AG08396 (cell line): ENCODE results near the gene MYCBP2.

ENCODE experiments used
- DNase-seq: peaks from one replicate; pipeline ENCODE4 v3.0.0; 2012; ENCODE audit warnings: low spot score, mixed read lengths

MYCBP2 gene

DNA sequence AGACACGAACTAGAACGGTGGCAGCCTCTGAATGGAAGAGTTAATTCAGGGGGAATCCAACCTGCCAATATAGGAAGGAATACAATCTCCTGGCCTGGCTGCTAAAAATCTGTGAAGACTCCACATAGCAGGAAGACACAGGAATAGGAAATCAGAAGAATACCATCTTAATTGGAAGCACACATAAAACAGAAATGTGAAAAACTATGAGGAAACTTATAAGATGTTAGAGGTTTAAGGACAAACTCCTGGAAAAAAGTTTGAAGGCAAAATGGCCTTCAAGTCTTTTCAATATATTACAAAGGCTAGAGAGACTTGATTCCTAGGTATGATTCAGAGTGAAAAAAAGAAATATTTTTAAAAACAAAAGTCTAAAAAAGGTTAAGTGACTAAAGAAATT, 221.8 kb downstream of the MYCBP2 start:
- no peak for DNase-seq

DNA sequence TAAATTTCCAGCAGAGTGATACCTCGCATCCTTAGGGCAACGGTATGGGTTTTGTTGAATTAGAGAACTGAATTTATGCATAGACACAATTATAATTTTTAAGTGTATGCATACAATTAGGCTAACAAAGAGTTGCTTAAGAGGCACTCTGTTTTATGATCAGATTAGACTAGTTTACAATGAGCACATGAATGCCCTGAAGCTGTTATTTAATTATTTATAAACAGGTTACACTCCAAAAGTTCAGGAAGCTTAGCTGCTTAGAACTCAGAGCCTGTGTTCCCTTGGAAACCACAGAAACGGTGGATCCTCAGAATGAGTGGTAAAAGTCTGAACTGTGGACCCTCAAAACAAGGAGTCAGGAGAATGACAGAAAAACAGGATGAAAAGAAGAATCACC, 227.5 kb downstream of the MYCBP2 start:
- no peak for DNase-seq

DNA sequence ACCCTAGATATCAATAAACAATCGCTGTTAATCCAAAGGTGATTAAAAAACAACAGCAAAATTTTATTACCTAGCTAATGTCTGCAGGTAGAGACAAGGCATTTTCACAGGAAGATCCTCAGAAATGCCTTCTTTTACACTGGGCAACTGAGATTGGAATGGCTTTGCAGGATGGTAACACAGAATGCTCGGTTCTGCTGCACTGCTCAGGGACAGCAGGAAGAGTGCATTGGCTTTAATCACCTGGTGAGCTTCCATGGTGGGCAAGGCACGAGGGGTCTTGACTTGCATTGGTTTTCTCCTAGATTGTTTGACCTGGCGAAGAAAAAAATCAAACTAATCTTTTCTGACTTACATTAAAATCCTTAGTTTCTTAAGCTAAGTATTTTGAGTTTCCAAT, 231.6 kb downstream of the MYCBP2 start:
- no peak for DNase-seq

GRCh38 chr13:77094773-77095172, 232.1 kb downstream of the MYCBP2 start:
- no peak for DNase-seq

GRCh38 chr13:77093735-77094134, 233.2 kb downstream of the MYCBP2 start:
- DNase-seq = no peak

- DNase-seq = no peak
Observed at GRCh38 chr13:77084755-77085154, 242.1 kb downstream of the MYCBP2 start.

GRCh38 chr13:77079902-77080413, 246.9 kb downstream of the MYCBP2 start:
- DNase-seq = no peak

DNA sequence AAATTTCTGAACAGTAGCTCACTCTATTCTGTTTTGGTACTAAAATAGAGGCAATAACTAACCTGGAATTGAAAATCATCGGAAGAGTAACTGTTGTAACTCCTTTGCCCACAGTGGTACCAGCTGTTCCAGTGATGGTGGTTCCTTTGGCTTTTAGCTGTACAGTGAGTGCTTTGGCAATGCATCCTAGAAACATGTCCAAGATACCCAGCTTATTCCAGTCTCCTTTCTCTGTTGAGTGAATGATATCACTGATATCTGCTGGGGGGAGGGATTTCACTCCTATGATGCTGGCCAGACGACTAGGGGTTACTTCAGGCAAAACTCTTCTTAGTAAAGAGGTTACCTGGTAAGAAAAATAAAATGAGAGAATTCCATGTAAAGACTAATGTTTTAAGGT, 259.4 kb downstream of the MYCBP2 start:
- no peak for DNase-seq

DNA sequence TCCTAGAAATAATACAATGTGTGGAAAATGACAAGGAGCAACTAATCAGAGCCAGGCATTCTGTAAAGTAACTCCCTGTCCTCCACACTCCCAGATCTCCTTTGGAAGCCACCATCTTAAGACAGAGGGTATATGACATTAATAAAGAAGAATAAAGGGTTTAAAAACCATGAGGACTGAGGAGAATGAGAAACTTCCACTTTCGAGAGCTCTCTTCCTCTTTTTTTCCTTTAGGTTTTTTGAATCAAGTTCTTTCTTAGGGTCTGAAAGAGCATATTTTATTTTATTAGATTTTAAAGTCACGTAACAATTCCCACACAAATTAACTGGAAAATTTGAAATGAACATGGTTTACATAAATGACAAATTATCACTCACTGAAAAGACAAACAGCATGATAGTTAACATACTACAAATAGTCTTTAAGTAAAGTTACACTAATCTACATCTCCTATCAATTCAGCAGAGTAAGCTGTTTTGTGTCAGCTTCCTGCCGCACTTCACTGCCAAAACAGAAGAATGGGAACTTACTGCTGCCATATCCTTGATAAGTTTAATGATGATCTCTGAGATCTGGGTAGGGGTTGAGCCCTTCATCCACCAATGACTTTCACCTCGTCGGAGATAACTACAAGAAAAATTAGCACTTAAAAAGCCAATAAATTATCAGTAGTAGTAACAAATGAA, 261.3 kb downstream of the MYCBP2 start:
- no peak for DNase-seq

GRCh38 chr13:77062097-77062496, 264.8 kb downstream of the MYCBP2 start:
- no peak for DNase-seq

GRCh38 chr13:77061362-77061761, 265.5 kb downstream of the MYCBP2 start:
- no peak for DNase-seq

DNA sequence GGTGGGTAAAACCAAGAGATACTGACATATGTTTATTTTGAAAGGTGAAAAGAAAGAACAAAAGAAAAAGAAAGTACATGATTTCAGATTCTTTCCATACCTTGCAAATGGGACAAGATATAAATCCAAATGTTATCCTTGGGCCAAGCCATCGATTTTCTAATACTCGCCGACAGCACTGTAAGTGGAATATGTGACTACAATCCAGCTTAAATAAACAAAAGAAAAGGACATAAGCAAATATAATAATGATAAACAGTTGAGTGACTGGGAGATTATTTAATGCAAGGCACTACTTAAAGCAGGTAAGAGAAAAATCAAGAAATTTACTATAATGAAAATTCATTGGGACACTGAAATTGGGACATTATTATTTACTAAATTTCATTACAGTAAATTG, 270.0 kb downstream of the MYCBP2 start:
- no peak for DNase-seq

- DNase-seq = no peak
Observed at GRCh38 chr13:77056382-77056781, 270.5 kb downstream of the MYCBP2 start.

- no peak for DNase-seq
Observed at GRCh38 chr13:77055158-77055557, 271.7 kb downstream of the MYCBP2 start.

DNA sequence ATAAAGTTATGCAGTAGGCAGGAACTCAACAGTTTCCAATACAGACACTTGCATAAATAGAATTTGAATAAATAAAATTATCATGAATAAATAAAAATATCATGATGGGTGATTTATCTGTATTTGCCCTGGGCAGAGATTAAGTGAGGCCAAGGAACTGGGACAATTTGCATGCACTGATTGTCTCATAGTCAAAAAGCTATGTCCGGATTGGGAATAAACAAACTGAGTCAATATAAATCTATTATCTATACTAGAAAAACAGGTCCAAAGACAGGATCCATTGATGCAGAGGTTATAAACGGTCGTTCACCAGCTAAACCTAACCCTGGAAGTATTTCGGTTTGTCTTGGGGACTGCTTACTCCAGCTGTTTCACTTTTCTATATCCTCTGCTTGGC, 273.7 kb downstream of the MYCBP2 start:
- no peak for DNase-seq

- DNase-seq = no peak
Observed at GRCh38 chr13:77048681-77049080, 278.2 kb downstream of the MYCBP2 start.

GRCh38 chr13:77047649-77048343, 279.1 kb downstream of the MYCBP2 start:
- no peak for DNase-seq

DNA sequence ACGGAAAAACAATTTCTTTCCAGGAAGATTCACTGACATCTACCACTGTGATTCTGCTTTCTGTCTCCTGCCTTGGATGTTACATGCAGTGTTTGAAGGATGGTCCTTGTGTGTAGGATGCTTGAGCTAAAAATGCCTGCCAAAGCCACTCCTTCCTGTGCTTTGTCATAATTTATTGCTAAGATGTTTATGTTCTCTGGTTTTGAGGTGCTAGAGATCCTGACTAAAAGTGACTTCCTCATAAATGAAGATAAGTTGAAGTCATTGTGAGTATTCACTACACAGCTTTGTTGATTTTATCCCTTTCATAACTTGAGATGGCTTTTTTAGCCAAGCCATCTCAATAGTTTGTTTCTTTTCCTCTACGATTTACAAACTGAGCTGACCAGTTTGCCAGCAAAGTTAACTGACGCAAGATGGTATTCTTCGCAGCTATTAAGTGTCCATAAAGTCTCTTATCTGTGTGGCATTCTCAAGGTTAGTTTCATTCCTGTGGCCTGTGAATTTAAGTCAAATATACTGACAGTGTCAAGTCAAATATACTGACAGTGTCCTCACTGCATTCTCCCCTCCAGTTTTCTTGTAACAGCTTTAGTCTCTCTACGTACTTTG, 284.2 kb downstream of the MYCBP2 start:
- DNase-seq = no peak

DNA sequence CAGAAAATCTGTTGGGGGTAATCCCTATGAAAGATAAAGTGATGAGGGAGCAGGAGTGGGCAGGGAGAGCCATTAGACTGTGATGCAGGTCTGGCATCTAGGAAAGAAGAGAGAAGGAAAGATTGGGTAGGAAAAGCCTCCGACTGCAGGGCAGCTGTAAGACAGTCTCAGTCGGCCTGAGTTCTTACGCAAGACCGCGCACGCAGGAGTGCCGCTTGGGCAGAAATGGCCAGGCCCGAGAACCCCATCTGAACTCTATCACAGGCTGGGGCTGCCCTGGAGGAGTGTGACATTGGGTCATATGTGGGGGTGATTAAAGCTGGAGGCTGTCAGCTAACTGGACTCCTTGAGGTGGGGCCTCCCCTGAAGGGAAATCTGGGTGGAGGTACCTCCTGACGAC, 286.1 kb downstream of the MYCBP2 start:
- no peak for DNase-seq

DNA sequence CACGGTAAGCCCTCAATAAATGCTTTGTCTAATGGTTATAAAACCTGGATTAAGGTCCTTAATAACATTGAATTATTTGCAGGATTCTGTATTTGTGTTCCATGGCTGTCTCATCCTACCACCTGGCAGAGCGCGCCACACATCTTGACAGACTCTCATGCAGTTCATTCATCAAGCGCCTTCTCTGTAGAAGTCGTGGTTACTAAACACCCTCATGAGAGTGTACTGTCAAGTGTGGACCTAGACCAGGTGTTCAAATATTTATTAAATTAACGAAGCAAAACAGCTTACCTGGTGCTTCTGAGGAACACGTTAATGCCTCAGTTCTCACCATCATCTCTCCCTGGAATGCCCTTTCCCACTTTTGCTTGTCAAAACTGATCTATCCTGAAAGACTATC, 286.8 kb downstream of the MYCBP2 start:
- no peak for DNase-seq

GRCh38 chr13:77038907-77039480, 287.9 kb downstream of the MYCBP2 start:
- DNase-seq = no peak

DNA sequence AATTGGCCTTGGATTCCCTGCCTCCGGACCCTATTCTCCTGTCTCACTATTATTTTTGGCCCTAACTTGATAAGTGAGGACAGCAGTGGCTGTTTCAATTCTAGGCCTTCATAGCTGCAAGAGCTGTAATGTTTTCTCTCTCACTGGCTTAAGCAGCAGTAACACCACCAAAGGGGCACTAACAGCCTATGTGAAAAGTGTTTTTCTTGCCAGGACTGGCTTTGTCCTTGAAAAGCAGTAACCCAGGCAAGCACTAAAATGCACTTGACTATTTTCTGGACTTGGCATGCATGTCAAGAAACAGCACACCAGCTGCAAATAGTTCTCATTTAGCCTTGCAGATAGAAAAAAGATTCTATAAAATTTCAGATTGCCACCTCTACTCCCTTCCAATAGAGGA, 290.6 kb downstream of the MYCBP2 start:
- no peak for DNase-seq

GRCh38 chr13:77034881-77035280, 292.0 kb downstream of the MYCBP2 start:
- peak; percentile 30 for DNase-seq
